HPDE6-E6E7 (cell line): ENCODE results near the gene CACNA2D1.
"Not testable (repeated sequence)": the region's sequence is repeated elsewhere in the genome, so short reads cannot be mapped to it uniquely, and the experiment has no call there.

ENCODE experiments used
- DNase-seq: peaks from one replicate; pipeline ENCODE4 v3.0.0; 2011; ENCODE audit warnings: missing footprints; ENCODE audit errors: extremely low spot score

CACNA2D1 gene

DNA sequence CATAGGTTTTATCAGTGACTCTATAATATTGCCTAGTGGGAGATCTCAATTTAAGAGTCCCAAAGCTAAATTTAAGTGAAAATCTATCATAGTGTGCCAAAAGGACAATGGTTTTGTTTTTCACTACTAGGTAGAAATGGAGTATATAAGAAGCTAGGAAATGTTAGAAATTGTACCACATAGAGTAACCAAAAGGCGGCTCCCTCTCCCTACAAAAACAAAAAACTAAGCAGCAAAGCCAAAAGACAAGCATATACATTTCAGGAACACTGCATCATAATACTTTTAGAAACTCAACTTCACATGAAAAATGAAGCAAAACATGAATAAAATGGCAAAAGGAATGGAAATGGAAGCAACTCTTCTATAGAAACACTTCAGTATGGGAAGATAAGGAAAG lies 271.6 kb downstream of the CACNA2D1 start:
- DNase-seq = no peak

DNA sequence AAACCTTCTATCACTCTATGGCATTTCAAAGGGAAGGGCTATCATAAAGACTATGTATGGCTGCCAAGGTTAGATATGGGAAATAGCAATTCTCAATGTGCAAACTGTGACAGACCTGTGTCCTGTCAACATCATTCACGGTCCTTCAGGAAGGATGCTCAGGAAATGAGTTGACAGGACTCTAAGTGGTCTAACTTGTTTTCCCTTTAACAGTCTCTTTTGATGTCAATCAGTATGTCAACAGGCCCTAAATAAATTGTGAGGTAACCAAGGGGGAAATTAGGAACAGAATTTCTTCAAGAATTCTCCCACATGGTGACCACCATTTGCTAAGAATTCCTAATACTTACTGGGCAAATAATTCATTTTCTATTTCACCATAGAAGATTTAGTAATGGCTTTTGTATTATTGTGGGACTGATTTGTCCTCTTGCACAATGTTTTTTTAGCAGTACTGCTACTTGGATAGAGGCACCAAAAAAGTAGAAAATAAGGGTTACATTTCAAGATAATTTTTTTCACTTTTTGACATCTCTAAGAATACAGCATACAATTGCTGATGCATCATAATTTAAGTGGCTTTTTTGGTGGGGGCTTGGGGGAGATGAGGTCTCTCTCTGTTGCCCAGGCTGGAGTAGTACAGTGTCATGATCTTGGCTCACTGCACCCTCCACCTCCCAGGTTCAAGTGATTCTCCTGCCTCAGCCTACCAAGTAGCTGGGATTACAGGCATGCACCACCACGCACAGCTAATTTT lies 275.8 kb downstream of the CACNA2D1 start:
- no peak for DNase-seq

GRCh38 chr7:82166260-82167015 lies 277.1 kb downstream of the CACNA2D1 start:
- DNase-seq = no peak

GRCh38 chr7:82164813-82165212 lies 278.8 kb downstream of the CACNA2D1 start:
- no peak for DNase-seq

DNA sequence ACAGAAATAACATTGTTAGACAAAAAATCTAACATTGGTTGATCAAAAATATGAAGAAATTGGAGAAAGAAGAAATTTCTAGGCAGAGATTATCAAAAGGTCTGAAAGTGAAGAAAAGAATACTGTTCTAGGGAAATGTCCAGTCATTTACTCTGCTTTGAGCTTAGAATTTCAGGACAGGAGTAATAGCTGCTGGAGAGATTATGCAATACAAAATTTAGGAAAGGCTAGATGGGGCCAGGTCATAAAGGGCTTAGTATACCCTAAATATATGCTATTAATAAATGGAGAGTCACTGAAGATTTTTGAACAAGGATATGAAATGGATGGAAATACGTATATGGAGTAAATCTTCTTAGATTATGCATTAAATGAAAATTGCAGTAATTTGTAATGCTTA lies 279.2 kb downstream of the CACNA2D1 start:
- DNase-seq = no peak

DNA sequence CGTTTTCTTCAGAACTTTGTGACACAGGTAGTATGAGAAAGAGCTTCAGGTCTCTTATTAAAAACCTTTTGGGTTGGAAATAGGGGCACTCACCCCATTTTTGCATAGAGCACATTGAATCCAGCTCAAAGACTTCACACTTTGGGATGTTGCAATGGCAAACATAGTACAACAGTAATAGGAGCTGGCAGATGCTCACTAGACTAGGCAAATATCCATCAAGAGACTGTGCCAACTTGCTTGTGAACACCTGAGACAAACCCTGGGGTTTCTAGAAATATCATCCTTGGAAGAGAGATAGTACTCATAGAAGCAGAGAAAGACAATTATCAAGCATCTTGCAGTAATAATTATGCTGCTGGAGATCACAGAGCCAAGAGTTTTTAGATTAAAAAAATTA lies 280.0 kb downstream of the CACNA2D1 start:
- no peak for DNase-seq

DNA sequence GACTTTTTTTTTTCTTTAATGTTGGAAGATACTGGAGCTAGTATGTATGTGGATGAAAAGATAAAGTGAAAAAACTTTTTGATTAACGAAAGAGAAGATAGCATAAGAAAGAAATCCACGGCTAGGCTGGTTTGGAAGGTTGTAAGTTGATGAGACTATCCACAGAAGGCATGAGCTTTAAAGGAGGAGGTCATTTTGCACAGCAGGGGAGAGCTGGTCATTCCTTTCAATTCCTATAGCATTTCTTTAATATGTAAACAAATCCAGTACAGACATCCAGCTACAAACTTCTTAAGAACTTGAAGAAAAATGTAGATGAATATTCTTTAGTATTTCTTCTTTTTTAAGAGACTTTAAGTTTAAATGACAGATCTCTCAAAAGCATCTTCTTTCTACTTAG lies 281.3 kb downstream of the CACNA2D1 start:
- no peak for DNase-seq

DNA sequence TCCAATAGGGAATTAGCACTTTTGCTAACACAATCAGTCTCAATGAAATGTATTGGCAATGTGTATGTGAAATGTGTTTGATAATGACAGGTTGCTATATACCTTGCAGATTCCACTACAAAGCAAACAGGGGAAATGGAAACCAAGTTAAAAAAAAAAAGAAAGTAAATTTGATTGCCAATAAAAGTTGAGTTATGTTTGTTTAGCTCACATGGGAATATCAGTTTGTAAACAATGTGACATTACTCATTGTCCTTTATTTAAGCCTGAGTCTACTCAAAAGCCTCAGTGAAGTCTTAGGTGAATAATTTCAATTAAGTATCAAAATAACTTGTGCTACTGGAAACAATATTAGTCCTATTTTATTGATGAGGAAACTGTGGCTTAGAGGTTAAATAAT lies 285.2 kb downstream of the CACNA2D1 start:
- no peak for DNase-seq

DNA sequence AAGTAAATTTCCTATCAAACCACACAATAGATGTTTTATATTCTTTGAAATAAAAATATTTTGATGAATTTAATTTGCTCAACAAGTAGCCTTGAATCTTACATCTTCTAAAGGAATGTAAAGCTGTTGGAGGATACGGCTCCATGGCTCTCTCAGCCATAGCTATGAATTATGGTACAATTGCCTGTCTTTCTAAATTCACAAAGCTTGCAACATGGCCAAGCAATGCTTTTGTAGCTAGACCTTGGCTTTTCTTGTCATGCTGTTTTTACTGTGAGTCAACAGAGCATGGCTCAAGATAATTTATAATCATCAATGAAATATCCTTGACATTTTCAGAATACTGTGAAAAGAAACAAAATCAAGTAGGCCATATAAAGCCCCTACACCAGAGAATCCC lies 286.7 kb downstream of the CACNA2D1 start:
- no peak for DNase-seq

DNA sequence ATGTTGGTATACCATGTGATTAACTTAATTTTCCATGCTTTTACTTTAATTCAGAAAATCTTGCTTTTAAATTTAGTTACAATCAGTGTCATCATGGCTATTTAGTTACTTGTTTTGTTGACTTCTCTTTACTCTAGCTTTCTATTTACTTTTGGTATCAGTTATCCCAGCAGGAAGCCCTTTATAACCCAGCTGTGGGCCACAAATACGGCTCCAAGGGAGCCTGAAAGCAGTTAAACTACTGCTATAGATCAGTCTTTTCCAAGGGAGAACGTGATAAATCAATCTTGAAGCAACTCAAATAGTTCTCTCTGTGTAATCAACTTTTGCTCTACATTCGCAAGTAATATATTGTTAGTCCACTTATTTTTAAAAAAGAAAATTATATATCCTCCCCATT lies 287.4 kb downstream of the CACNA2D1 start:
- DNase-seq = no peak

DNA sequence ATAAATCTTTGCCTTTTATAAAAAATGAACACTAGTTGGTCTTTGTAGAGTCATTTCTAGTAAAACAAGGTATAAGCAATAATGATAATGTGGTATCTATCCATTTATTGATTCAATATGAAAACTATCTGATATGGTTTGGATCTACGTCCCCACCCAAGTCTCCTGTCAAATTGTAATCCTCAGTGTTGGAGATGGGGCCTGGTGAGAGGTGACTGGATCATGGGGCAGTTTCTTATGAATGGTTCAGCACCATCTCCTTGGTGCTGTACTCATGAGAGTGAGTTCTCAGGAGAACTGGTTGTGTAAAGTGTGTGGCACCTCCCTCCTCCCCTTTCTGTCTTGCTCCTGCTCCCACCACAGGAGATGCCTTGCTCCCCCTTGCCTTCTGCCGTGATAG lies 288.8 kb downstream of the CACNA2D1 start:
- DNase-seq = no peak

- DNase-seq = no peak
Measured at GRCh38 chr7:82153776-82154175, 289.8 kb downstream of the CACNA2D1 start.

GRCh38 chr7:82152858-82153257 lies 290.7 kb downstream of the CACNA2D1 start:
- no peak for DNase-seq

GRCh38 chr7:82146491-82146890 lies 297.1 kb downstream of the CACNA2D1 start:
- no peak for DNase-seq

DNA sequence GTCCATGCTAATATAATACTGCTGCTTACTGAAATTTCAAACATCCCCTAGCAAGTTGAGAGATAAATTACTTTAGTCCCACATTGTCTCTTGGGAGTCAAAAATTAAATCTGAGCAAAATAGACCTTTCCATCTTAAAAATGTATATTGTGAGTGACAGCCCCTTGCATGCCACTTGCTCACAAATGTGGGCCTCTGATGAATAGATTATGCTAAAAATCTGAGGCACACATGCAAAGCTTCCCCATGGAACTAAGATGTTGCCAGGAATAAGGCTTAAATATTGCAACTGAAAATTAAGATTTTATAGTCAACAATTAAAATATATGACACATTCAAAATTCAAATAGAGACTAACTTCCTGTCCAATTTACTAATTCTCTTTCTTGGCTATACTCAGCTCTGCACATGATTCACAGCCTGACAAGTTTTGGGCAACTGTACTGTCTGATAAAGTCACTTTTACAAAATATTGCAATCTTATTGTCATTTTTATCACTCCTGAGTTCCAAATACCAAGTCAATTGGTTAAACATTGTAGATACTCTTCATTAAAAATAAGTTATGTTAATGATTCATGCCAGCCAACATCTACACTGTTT lies 301.2 kb downstream of the CACNA2D1 start:
- no peak for DNase-seq

DNA sequence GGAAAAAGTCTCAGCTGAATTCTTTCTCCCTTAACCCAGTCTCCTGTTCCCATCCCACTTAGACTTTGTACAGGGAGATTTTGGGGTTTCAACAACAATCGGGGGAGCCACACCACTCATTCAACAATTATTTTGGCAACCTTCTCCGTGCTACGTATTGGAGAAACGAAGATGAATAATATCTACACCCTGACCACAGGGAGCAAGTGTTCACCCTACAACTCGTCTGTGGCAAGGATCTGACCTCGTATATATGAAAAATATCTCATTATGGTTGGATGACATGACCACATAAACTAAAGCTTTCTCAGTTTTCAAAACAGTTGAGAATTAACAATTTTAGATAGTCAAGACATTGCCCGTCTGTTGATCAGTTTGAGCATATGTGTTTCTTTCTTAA lies 302.1 kb downstream of the CACNA2D1 start:
- DNase-seq = no peak

DNA sequence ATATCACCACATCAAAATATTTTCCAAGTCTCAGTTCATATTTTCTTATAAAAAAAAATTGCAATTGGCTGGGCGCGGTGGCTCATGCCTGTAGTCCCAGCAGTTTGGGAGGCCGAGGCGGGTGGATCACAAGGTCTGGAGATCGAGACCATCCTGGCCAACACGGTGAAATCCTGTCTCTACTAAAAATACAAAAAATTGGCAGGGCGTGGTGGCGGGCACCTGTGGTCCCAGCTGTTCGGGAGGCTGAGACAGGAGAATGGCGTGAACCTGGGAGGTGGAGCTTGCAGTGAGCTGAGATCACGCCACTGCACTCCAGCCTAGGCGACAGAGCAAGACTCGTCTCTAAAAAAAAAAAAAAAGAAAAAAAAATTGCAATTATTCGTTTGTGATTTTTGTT lies 303.0 kb downstream of the CACNA2D1 start:
- not testable (repeated sequence) for DNase-seq

GRCh38 chr7:82131215-82131614 lies 312.4 kb downstream of the CACNA2D1 start:
- no peak for DNase-seq

DNA sequence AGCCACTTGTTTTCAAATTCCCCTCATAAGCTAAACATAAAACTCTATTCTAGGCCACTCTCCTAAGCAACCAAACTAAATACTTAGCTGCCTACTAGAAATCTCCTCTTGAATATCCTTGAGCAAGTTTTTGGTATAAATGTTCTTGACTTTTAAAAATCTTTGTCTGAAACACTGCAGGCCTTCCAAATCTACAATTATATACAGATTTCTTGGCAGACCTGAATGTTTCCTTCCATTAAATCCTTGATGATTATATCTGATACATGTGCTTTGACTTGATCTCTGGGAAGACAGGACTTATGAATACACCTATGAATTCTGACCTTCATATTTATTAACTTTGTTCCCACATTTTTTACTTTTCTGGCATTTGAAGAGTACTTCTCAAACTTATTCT lies 314.5 kb downstream of the CACNA2D1 start:
- no peak for DNase-seq

DNA sequence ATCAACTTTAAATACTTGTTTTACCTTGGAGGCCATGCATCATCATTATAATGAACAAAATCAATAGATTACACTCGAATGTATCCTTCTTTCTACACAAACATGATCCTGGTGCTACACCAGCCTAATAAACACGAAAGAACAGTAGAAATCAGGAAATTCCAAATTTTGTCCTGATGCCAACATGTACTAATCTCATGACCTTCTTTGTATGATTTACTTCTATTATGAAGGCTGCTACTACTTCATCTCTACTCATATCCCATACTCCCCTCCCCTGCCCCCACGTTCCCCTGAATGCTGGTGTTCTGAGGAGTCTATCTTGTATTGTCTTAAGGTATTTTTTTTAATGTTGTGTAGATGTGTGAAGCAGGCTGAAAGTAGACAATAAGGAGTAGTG lies 315.0 kb downstream of the CACNA2D1 start:
- no peak for DNase-seq

DNA sequence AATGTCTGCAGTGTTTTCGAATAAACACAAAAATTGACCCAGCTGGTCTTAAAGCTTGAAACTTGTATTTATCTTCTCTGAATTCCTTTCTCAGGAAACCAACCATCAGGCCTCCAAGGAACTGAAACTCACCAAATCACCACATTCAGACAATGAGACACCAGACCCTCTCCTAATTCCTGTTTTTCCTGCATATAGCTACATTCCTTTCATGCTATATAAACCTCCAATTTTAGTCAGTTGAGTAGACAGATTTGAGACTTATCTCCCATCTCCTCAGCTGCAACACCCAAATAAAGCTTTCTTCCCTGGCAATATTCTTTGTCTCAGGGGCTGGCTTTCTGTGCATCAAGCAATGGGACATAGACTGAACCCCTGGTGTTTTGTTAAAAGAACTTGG lies 317.0 kb downstream of the CACNA2D1 start:
- DNase-seq = no peak

DNA sequence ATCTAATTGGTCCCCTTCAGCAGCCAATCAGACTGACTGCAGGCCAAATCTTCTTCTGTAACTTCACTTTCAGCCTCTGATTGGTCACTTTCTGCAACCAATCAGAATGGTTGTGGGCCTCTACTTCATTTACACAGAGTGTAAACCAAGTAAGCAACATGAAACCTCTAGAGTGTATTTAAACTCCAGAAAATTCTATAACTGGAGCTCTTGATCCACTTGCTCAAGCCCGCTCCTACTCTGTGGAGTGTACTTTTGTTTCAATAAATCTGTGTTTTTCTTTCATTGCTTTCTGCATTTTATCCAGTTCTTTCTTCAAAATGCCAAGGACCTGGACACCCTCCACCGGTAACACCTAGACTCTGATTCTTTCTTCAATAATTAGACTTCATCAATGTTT lies 319.1 kb downstream of the CACNA2D1 start:
- no peak for DNase-seq

DNA sequence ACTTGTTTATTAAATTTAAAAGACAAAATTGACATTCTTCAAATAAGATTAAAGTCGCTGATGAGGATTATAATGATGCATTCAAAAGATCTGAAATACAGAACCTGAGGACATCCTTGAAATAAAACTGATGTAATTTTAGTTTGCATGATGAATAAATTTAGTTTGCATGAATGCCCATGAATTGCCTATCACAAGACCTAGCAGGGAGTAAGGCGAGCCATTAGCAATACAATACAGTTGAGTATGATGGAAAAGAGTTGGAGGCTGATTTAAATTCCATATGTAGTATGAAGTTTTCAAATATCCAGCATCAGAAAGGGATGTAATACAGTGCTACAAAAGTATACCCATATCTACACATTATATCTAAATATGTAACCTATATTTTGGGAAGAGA lies 321.3 kb downstream of the CACNA2D1 start:
- no peak for DNase-seq
